GM19395 (cell line): ENCODE results near the gene VPS13D.
A peak's percentile ranks its signal among the peaks of the same experiment; 100 is the strongest.

Source experiments
- ATAC-seq: cut with Tn5 transposase; IDR thresholded peaks from one replicate; pipeline ENCODE4 v1.9.1; 2021; ENCODE audit warnings: mild to moderate bottlenecking, moderate library complexity; ENCODE audit not compliant: unreplicated experiment

Gene VPS13D

DNA sequence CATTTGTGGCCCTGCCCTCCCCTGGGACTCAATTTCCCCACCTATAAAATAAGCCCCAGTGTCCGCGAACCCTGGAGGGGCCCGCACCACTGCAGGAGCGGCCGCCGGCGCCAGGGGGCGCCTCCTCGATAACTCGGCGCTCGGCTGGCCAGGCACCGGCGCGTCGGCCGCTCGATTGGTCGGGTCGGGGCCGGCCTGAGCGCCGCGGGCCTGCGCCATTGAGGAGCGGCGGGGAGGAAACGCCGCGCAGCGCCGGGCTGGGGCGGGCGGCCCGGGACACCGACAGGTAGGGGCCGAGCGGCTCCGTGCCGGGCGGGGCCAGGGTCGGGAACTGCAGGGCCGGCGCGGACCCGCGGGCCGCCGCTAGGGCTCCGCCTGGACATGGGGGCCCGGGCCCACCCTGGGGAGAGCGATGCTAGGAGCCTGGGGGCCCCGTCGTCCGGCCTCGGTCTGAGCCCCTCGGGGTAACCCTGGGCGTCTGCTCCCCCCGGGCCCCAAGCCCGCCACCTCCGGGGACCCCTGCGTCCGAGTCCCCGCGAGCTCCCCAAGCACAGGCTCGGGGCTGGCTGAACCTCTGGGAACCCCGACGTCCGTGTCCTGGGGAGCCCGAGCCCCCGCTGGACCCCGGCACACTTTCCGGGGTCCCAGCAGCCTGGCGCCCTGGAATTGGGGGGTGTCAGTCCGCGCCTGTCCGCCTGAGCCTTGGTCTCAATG is at the start of gene VPS13D:
TSS of gene VPS13D (plus strand) at position 196 of the 714 bp plus-strand sequence. CDS start 4,237 bp downstream, outside the sequence.
- ATAC-seq = peak; percentile 72

- ATAC-seq = no peak
These were observed 49.5 kb upstream of the VPS13D start for GRCh38 chr1:12180315-12180714.

- no peak for ATAC-seq
These were observed 48.9 kb upstream of the VPS13D start for GRCh38 chr1:12180903-12181302.

DNA sequence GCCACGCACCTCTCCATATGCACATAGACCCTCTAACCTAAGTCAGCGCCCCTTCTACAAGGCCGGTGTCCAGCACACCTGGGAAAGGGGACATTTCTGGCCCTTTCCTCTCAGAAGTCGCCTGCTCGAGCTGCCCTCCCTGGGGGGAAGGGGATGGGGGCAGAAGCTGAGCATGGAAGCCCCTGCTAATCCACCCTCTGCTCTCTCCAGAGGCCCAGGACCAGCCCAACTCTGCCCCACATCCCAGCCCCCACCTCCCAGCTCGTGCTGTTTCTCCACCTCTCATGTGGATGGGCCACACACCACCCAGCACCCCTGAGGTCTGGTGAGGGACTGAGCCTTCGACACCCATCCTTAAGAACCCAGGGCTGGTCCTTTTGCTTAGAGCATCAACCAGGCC is 48.3 kb upstream of the VPS13D start:
- no peak for ATAC-seq

DNA sequence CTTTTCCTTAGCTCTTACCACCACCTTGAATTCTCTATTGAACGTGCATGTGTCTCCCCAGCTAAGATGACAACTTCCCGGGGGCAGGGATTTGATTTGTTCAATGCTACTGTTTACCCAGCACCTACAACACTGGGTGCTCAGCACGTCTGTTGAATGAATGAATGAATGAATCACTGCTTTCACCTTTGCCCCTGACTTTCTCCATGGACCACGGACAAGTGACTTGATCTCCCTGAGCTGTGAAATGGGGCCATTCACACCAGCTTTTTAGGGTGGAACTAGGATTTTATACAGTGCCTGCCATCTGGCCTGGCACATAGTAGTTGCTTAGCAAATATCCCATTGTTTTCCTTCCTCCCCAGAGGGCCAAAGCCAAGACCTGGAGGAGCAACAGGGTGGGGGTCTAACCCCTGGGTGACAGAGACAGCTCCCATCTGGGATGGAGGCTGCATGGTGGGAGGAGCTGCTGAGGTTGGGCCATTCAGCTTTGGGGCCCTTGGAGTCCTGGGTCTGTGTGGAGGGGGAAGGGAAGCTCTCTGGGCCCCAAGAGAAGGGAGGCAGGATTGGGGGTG is 47.3 kb upstream of the VPS13D start:
- no peak for ATAC-seq

DNA sequence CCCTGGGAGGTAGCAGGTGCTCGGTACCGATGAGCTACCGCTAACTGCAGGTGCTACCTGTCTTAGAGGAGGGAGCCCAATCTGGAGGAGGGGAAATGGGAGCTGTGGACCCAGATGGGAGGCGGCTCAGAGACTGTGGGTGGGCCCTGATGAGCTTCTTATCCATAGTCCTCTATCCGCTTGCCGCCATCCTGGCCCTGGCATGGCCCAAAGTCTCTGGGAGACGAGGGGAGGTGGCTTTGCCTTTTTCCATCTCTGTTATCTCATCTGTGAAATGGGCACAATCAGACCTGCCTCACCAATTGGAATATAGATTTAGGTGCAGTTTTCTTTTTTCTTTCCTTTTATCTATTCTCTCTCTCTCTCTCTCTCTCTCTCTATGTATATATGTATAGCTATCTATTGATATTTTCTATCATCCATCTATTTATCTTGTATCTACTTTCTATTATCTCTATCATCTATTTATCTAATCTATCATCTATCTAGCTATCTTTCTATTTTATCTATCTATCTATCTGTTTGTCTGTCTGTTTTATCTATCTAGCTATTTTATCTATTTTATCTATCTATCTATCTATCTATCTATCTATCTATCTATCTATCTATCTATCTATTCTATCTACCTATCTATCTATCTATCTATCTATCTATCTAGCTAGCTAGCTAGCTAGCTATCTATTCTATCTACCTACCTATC is 46.6 kb upstream of the VPS13D start:
- ATAC-seq = no peak

GRCh38 chr1:12184008-12184681 is 45.7 kb upstream of the VPS13D start:
- ATAC-seq = no peak

GRCh38 chr1:12185036-12185917 is 44.6 kb upstream of the VPS13D start:
- ATAC-seq = no peak

- ATAC-seq = no peak
These were observed 43.7 kb upstream of the VPS13D start for GRCh38 chr1:12185918-12186678.

DNA sequence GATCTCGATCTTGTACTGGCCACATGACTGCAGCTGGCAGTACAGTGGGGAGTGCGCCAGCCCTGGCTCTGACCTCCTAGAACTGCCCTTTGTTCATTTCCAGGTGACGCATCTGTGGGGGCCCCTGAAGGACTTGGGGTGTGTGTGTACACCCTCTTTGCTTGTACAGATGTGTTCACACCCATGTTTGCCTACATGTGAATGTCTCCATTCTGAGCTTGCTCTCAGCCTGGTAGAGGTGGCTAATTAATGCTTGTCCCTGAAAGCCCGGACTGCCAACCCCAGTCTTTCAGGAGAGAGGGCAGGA is 43.2 kb upstream of the VPS13D start:
- no peak for ATAC-seq

GRCh38 chr1:12188115-12188514 is 41.7 kb upstream of the VPS13D start:
- no peak for ATAC-seq

GRCh38 chr1:12188657-12189327 is 41.0 kb upstream of the VPS13D start:
- no peak for ATAC-seq

DNA sequence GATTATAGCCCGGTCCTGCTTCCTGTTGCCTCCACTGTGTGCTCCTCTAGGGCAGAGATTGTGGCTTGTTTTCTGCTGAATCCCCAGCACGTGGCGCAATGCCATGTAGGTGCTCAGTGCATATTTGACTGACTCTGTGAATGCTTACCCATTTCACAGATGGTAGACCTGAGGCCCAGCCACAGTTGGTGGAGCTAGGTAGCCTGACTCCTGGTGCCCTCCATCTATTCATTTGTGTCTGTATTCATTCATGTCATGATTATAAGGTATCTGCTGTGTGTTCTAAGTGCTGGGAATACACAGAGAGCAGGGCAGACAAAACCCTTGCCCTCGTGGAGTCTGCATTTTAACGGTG is 40.5 kb upstream of the VPS13D start:
- no peak for ATAC-seq

GRCh38 chr1:12191242-12192032 is 38.4 kb upstream of the VPS13D start:
- ATAC-seq = no peak

GRCh38 chr1:12194666-12195216 is 35.1 kb upstream of the VPS13D start:
- ATAC-seq = no peak

DNA sequence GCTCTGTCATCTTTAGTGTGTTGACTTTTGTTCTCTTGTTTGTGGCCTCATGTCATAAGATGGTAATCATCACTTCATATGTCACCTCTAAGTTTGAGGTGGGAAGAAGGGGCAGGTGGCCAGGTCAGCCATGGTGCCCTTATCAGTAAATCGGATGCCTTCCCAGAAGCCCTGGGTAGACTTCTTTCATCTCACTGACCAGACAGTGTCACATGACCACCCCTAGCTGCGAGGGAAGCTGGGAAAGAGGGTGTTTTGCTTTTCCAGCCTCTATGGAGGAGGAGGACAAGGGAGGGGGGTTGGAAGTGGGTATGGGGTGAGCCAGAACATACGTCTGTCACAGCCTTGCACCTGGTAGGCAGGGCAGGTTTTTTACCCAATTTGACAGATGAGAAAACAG is 34.4 kb upstream of the VPS13D start:
- ATAC-seq = no peak

DNA sequence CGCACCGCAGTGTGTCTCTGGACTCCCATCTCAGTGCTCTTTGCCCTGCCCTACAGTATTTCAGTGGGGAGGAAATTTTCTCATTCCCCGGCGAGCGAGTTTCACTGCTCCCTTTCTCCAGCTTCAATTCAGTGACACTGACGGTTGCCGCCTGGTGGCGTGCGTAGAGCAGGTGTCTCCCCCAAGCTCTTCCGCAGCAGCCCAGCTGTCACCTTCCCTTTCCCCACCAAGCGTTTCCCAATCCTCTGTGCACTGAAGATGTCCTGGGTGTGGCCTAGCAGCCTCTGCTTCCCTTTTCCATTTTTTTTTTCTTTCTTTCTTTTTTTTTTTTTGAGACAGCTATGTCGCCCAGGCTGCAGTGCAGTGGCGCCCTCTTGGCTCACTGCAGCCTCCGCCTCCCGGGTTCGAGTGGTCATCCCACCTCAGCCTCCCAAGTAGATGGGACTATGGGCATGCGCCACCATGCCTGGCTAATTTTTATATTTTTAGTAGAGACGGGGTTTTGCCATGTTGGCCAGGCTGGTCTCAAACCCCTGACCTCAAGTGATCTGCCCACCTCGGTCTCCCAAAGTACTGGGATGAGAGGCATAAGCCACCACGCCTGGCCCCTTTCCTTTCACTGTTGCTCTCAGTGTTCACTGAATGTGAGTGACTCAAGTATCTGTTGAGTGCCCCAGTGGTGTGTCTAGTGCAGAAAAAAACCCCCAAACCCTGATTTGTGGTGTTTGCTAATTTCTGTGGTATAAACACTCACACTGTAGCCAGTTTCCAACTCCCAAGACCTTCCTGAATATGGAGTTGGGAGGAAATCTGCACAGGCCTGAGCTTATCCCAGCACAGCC is 33.0 kb upstream of the VPS13D start:
- no peak for ATAC-seq

DNA sequence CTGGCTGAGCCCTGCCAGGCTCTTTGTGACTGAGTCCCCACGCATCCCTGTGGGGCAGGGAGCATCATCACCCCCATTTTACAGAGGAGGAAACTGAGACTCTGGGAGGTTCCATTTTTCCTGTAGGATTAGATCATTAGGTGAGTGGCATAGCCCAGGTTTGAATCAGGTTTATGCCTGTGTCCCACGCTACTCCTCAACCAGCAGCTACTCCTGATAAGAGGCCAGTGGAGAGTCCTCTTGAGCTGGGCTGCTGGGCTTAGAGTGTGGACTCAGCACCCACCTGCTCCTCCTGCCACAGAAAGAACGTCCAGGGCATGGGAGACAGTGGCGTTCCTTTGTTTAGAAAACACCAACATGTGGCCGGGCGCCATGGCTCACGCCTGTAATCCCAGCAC is 32.3 kb upstream of the VPS13D start:
- no peak for ATAC-seq
